Left cardiac atrium (tissue), 4 donors: ENCODE results near the gene TARP.
A peak's percentile ranks its signal among the peaks of the same experiment; 100 is the strongest.

Source experiments
- ATAC-seq, 2 donors: fragments of 200-7000 bp; cut with Tn5 transposase; one replicate each; pipeline ENCODE4 v1.9.1; 2020; ENCODE audit warnings: mild to moderate bottlenecking in 2 of 2, moderate library complexity in 2 of 2
- DNase-seq: peaks from one replicate; pipeline ENCODE4 v3.0.0-alpha.2; 2020
- intact Hi-C, 2 donors: fragments of 100-400 bp; cut with DNase I; formaldehyde crosslinking; loops; one replicate each; pipeline versions ENCODE4 v1.14.1 to v1.15.1; 2022 to 2023
- donor health status: DM: no; HTN: yes; CAD: no.
- donor health status: DM: no; HTN: yes; CAD: no; lungs with severe emphysema.
- donor health status: DM: yes; HTN: yes; CAD: no.
- donor health status: Dilated cardiomyopathy.

The TARP gene

GRCh38 chr7:38306171-38306570 is 32.7 kb upstream of the TARP start:
- DNase-seq (no peak), ATAC-seq (no peak)
- intact Hi-C loops: no loop called here

GRCh38 chr7:38303866-38304265 is 30.4 kb upstream of the TARP start:
- no peak for ATAC-seq
- DNase-seq: no peak
- intact Hi-C loops: no loop called here

- ATAC-seq (peak in 1 of 2 donors; percentile 15), DNase-seq (no peak)
- intact Hi-C loops: no loop called here
Measured at GRCh38 chr7:38300175-38300574, 26.7 kb upstream of the TARP start.

GRCh38 chr7:38299275-38299931 is 26.0 kb upstream of the TARP start:
- no peak for ATAC-seq
- DNase-seq: no peak
- intact Hi-C loops: no loop called here

- intact Hi-C loops: no loop called here
- no peak for DNase-seq
- no peak for ATAC-seq
Measured at GRCh38 chr7:38296059-38296857, 22.8 kb upstream of the TARP start.

- intact Hi-C loops: no loop called here
- DNase-seq (no peak), ATAC-seq (no peak)
Measured at GRCh38 chr7:38294926-38295325, 21.5 kb upstream of the TARP start.

- DNase-seq: no peak
- intact Hi-C loops: no loop called here
- ATAC-seq: no peak
Measured at GRCh38 chr7:38292442-38292841, 19.0 kb upstream of the TARP start.

GRCh38 chr7:38291650-38292049 is 18.2 kb upstream of the TARP start:
- intact Hi-C loops: no loop called here
- DNase-seq (no peak), ATAC-seq (no peak)

- ATAC-seq (no peak), DNase-seq (no peak)
- intact Hi-C loops: no loop called here
Measured at GRCh38 chr7:38291117-38291647, 17.7 kb upstream of the TARP start.

GRCh38 chr7:38284553-38284952 is 11.1 kb upstream of the TARP start:
- intact Hi-C loops: no loop called here
- no peak for DNase-seq
- no peak for ATAC-seq

- ATAC-seq (no peak), DNase-seq (no peak)
- intact Hi-C loops: no loop called here
Measured at GRCh38 chr7:38283809-38284208, 10.4 kb upstream of the TARP start.

GRCh38 chr7:38283107-38283506 is 9.7 kb upstream of the TARP start:
- DNase-seq (no peak), ATAC-seq (no peak)
- intact Hi-C loops: no loop called here

GRCh38 chr7:38282081-38282480 is 8.6 kb upstream of the TARP start:
- ATAC-seq (no peak), DNase-seq (no peak)
- intact Hi-C loops: no loop called here

- ATAC-seq (no peak), DNase-seq (no peak)
- intact Hi-C loops: no loop called here
Measured at GRCh38 chr7:38281266-38281665, 7.8 kb upstream of the TARP start.

GRCh38 chr7:38280707-38281106 is 7.3 kb upstream of the TARP start:
- DNase-seq (no peak), ATAC-seq (no peak)
- intact Hi-C loops: no loop called here

- DNase-seq: no peak
- intact Hi-C loops: no loop called here
- no peak for ATAC-seq
Measured at GRCh38 chr7:38280000-38280399, 6.6 kb upstream of the TARP start.

- ATAC-seq: no peak
- no peak for DNase-seq
- intact Hi-C loops: no loop called here
Measured at GRCh38 chr7:38276096-38276877, 2.9 kb upstream of the TARP start.

GRCh38 chr7:38274927-38275620 is 1.6 kb upstream of the TARP start:
- ATAC-seq (no peak), DNase-seq (no peak)
- intact Hi-C loops: no loop called here

GRCh38 chr7:38274486-38274885 is 1.1 kb upstream of the TARP start:
- intact Hi-C loops: no loop called here
- no peak for DNase-seq
- ATAC-seq: no peak
